GM21526 (cell line): ENCODE measurements around the gene ACSF3.

Experiments used
- ATAC-seq: cut with Tn5 transposase; IDR thresholded peaks from one replicate; pipeline ENCODE4 v1.9.1; 2021; ENCODE audit warnings: moderate library complexity; ENCODE audit not compliant: unreplicated experiment, low FRiP score

Gene ACSF3

GRCh38 chr16:89140981-89141883 is 47.6 kb downstream of the ACSF3 start:
- no peak for ATAC-seq

DNA sequence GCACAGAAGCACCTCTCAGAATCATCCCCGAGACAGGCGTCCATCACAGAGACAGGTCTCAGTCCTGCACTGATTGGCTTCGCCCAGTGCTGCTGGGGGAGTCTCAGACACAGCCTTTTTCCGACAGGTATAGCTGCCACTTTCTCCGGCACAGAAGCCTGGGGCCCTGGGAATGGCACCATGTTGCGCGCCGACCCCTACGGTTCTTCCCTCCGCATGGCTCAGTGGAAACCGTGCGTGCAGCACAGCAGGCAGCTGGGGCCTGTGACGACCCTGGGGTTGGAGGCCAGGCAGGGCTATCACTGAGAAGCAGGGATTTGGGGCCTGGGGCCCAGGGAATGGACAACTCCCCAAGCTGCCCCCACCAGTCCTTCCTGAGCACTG is 48.2 kb downstream of the ACSF3 start:
- no peak for ATAC-seq

GRCh38 chr16:89142474-89143195 is 49.0 kb downstream of the ACSF3 start:
- ATAC-seq, result no peak

DNA sequence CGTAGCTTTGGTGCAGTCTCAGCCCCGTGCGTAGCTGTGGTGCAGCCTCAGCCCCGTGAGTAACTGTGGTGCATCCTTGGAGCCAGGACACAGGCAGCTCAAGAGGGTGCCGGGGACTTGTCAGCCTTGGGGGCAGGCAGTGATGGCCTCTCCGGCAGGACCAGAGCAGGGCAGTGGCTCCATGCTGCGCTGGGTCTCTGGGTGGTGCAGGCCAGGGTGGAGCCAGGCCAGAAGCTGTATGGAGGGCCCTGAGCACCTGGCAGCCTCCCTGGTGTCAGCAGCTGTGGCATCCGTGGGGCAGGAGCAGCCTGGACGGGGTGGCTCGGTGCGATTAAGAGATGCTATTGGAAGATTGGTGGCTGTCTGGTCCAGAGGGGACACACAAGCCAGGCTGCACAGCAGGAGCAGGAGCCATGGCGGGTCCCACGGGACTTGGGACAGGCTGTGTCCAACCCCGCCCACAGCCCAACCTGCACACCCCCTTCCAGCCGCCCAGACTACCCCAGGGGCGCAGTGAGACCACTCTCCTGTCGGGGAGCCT is 49.6 kb downstream of the ACSF3 start:
- ATAC-seq, result no peak

DNA sequence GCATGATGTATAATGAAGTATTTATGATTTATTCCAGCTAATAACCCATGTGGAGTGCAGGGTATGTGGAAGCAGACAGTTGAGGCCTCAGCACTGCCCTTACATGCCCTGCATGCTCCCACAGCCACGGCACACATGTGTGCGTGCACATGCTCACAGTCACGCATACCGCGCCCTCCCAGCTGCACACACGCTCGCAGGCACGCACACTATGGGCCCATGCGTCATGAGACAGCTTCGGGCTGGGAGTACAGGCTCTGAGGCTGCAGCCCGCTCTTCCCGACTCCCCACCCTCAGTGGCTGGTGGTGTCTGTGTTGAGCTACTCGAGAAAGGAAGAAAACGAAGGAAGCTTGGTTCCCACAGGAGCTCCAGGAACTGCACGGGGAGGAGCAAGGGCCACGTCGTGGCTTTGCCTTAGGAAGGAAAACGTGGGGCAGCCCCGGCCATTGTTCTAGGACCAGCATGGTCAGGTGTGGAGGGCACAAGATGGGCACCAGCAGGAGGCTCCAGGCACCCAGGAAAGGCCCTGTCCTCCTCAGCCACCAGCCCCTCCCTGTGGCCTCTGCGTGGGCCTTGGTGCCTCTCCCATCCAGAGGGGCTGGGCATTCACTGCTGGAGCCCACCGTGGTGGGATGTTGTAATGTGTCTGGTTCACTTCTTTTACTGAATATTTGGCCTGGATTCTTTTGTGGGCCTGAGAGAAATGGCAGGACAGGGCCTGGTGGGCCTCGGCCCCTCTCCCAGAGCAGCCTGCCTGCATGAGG is 50.4 kb downstream of the ACSF3 start:
- no peak for ATAC-seq

- ATAC-seq, result no peak
Measured at GRCh38 chr16:89144681-89145080, 51.0 kb downstream of the ACSF3 start.

DNA sequence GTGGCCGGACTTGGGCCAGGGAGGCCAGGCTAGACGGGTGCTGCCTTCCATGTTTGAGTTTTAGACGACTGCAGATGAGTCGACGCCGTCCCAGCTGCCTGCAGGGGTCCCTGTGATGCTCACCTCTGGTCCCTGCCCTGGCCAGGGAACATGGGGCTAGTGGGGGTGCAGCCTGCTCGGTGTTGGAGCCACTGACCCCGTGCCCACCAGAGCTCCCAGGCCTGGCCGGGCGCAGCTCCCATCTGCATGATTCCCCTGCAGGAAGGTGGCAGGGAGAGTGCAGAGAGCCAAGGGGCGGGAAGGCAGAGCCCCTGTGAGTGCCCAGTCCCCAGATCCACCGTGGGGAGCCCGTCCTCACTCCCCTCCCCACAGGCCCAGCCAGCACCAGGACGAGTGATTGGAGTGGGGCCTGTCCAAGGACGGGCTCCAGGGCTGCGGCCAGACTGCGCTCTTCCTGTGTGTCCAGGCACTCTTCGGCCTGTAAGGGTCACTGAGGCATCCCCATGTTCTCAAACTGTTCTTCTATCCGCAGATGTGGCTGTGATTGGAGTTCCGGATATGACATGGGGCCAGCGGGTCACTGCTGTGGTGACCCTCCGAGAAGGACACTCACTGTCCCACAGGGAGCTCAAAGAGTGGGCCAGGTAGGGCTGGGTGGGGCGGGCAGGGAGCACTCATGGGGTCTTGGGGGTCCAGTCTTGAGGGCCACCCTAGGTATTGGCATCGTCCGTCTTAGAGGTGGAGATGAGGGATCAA is 51.9 kb downstream of the ACSF3 start:
- ATAC-seq, result no peak

DNA sequence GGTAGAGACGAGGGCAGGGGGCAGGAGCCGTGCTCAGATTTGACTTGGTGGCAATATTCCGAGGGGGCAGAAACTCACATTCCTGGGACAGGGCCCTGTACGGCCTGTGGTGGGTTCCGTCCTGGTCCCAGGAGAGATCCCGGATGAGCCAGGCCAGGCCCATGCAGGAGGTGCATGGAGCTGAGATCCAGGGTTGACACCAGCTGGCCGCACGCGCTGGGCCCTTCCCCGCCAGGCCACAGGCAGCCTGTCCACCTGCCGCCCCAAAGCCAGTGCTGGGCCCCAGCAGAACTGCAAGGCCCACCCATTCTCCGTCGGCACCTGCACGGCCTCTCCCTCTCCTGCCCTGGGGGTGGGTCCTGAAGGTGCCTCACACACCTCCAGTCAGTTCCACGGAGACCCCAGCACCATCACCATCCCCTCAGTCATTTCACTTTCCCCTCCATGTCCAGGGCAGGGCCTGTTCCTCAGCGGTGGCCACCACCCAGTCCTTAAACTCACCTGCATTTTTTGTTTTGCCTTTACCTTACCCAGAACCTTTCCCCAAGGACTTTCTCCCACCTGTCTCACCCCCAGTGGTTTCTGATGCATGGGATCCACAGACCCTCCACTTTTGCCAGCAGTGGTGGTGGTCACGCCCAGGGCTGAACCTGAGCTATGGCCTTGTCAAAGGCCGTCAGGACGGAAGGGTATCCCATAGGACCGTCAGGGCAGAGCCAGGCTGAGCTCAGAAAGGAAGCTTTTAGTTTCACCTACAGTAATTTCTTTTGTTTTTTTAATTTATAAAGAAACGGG is 52.8 kb downstream of the ACSF3 start:
- no peak for ATAC-seq

- no peak for ATAC-seq
Measured at GRCh38 chr16:89147085-89147817, 53.6 kb downstream of the ACSF3 start.

- ATAC-seq, result no peak
Measured at GRCh38 chr16:89149386-89149785, 55.7 kb downstream of the ACSF3 start.

- no peak for ATAC-seq
Measured at GRCh38 chr16:89150090-89150835, 56.6 kb downstream of the ACSF3 start.

DNA sequence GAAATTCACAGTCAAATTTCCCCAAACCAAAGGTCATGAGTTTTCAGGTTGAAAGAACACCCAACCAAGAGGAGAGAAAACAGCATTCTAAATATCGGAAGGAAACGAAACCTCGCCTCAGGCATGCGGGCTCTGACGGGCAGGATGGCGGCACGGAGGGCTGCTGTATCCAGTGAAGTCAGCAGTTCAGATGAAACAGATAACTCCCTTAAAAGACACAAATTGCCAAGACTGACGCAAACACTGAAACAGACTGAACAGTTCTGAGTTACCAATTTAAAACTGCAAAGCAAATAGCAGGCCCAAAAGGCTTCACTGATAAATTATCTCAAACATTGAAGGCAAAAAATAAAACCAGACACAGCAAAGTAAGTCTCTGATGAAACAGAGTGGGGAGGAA is 57.3 kb downstream of the ACSF3 start:
- ATAC-seq, result no peak

DNA sequence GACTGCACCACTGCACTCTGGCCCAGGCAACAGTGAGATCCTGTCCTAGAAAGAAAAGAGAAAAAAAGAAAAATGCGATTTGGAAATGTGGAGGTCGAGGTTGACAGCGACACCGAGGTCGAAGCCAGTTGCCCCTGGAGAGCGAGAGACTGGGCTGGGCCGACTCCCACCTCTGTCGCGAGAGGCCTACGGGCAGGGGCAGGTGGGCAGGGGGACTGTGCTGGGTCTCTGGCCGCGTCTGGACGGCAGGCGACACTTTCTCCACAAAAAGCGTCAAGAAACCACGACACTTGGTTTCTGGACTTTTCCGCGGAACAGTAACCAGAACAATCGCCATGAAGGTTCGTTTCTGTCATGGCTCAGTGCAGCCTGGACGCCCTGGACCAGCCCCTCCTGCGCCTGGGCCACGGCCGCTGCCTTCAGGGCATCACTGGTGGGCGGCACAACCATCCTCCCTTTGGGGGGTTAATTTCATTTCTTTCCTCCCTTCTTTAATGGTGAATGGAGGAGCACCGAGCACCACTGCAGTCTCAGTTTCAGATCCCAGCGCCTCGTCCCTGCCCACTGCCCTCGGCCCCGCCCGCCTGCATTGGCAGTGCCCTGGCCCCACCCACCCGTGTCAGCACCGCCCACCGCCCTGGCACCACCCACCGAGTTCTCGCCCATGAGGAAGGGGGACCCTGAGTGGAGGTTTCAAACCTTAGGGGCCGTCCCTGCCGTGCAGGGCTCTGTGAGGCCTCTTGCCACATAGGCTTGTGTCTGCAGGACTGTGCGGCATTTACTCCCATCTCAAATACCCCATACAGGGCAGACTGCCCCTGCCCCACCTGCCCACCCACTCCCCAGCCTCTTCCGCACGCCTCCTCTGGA is 59.4 kb downstream of the ACSF3 start:
- no peak for ATAC-seq

- ATAC-seq, result no peak
Measured at GRCh38 chr16:89153848-89154271, 60.2 kb downstream of the ACSF3 start.

- ATAC-seq, result no peak
Measured at GRCh38 chr16:89154390-89155183, 60.9 kb downstream of the ACSF3 start.

DNA sequence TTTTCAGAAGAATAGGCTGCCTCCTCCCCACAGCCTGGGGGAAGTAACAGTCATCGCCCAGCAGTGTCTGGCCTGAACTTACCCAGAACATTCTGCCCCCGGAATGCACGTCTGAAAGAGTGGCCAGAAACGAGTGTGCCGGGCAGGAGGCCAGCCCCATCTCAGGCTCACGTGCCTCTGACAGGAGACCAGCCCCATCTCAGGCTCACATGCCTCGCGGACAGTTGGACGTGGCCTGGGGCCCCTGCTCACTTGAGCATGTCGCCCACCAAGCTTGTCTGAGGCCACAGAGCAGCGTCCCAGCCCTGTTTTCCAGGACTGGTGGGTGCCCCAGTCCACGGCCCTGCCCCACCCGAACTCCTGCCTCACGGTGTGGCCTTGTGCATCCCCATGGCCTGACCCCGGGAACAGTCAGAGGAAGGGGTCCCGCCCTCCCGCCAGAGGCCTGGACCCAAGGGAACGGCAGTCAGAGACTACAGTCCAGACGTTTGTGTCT is 61.6 kb downstream of the ACSF3 start:
- no peak for ATAC-seq
